Rectal smooth muscle tissue (tissue), 1 donor: Measurements from ENCODE around the gene LRRC26.

Experiments used
- H3K27ac ChIP-seq: one replicate; pipeline ENCODE4 v1.7.0; 2013; ENCODE audit warnings: low read depth, low read length, inconsistent platforms
- H3K27me3 ChIP-seq: one replicate; pipeline ENCODE4 v1.7.0; 2013; ENCODE audit warnings: low read length; ENCODE audit not compliant: control insufficient read depth, insufficient read depth
- H3K36me3 ChIP-seq: one replicate; pipeline ENCODE4 v1.7.0; 2013; ENCODE audit warnings: low read length; ENCODE audit not compliant: control insufficient read depth, insufficient read depth
- H3K4me1 ChIP-seq: one replicate; pipeline ENCODE4 v1.7.0; 2013; ENCODE audit warnings: low read length; ENCODE audit not compliant: control insufficient read depth, insufficient read depth
- H3K4me3 ChIP-seq: one replicate; pipeline ENCODE4 v1.7.0; 2013; ENCODE audit warnings: low read length
- H3K9ac ChIP-seq: one replicate; pipeline ENCODE4 v1.7.0; 2013; ENCODE audit warnings: low read length

The LRRC26 gene

GRCh38 chr9:137206602-137207001 lies 36.8 kb upstream of the LRRC26 start:
- Histone ChIP-seq H3K36me3 (no peaks in the 10 kb centered on the region), H3K9ac (no peak overlapping the region), H3K27me3 (no peaks in the 10 kb centered on the region), H3K4me3 (peak overlapping the region; percentile 89), H3K27ac (no peak overlapping the region), H3K4me1 (peaks cover 24% of the 10 kb centered on the region)

GRCh38 chr9:137205126-137206069 lies 35.5 kb upstream of the LRRC26 start, which contains the start of the genes NDOR1 and TMEM203:
NDOR1 (plus strand) TSS chr9:137205700; CDS start chr9:137205778, 78 bp downstream.
TMEM203 (minus strand) TSS chr9:137205648; CDS start chr9:137205414, 234 bp downstream.
- no peaks in the 10 kb centered on the region for H3K36me3 ChIP-seq
- H3K9ac ChIP-seq: peak within 1 kb of the TSS; percentile 81
- no peaks in the 10 kb centered on the region for H3K27me3 ChIP-seq
- peak within 1 kb of the TSS; percentile 89 for H3K4me3 ChIP-seq
- peaks cover 30% of the 10 kb centered on the region for H3K4me1 ChIP-seq
- peak within 1 kb of the TSS; percentile 79 for H3K27ac ChIP-seq

DNA sequence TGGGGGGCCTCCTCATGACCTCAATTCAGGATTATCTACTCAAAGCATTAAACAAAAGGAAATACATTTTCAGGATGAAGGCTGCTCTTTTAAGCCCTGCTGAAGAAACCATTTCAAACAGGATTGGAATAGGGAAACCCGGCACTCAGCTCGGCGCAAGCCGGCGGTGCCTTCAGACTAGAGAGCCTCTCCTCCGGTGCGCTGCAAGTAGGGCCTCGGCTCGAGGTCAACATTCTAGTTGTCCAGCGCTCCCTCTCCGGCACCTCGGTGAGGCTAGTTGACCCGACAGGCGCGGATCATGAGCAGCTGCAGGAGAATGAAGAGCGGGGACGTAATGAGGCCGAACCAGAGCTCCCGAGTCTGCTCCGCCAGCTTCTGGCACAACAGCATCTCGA lies 34.9 kb upstream of the LRRC26 start:
- H3K9ac ChIP-seq: peak overlapping the region; percentile 74
- no peaks in the 10 kb centered on the region for H3K36me3 ChIP-seq
- peak overlapping the region; percentile 89 for H3K4me3 ChIP-seq
- H3K27me3 ChIP-seq: no peaks in the 10 kb centered on the region
- H3K27ac ChIP-seq: peak overlapping the region; percentile 79
- H3K4me1 ChIP-seq: peaks cover 30% of the 10 kb centered on the region

GRCh38 chr9:137202966-137203365 lies 33.1 kb upstream of the LRRC26 start:
- Histone ChIP-seq H3K36me3 (no peaks in the 10 kb centered on the region), H3K27me3 (no peaks in the 10 kb centered on the region), H3K4me1 (peaks cover 34% of the 10 kb centered on the region), H3K9ac (no peak overlapping the region), H3K27ac (no peak overlapping the region), H3K4me3 (no peak overlapping the region)

GRCh38 chr9:137201205-137201868 lies 31.5 kb upstream of the LRRC26 start:
- H3K9ac ChIP-seq: peak overlapping the region; percentile 80
- peaks cover 28% of the 10 kb centered on the region for H3K4me1 ChIP-seq
- no peaks in the 10 kb centered on the region for H3K36me3 ChIP-seq
- no peaks in the 10 kb centered on the region for H3K27me3 ChIP-seq
- H3K4me3 ChIP-seq: peak overlapping the region; percentile 84
- H3K27ac ChIP-seq: peak overlapping the region; percentile 58

DNA sequence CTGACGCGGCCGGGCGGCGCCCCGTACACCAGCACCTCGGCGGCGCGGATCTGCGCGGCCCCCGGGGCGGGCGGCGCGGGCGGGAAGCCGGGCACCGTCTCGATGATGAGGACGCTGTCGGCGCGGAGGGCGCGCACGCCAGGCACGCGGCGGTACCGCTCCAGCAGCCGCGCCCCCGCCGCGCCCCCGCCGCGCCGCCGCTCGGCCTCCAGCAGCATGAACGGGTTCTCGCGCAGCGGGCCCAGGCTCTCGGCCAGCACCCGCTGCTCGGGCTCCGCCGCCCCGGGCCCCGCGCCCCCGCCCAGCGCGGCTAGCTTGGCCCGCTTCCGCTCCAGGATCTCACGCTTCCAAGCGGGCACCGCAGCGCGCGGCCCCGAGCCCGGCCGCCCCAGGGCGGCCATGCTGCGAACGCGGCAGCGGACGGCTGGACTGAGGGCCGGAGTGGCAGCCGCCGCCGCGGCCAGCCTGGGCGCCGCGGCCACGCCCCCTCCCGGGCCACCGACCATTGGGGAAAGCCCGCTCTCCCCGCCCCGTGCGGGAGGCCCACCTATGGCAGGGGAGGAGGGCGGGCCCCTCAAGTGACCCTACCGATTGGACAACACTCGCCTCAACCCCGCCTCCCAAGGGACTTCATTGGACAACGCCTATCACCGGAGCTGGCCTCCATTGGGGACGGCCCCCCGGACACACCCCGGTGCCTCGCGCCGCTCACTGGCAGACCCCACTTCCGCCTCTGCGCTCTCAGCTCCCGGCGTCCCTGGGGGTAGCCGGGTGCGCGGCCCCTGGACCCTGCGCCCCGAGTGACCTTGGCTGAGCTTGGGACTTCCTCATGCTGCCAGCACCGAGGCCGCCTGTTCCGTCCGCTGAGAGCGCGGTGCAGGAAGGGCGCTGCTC lies 30.7 kb upstream of the LRRC26 start, which contains the start of gene TPRN:
Gene TPRN (minus strand): TSS at position 431 of the 894 bp plus-strand sequence. CDS start 30 bp downstream, at position 401.
- H3K36me3 ChIP-seq: no peaks in the 10 kb centered on the region
- peak within 1 kb of the TSS; percentile 80 for H3K9ac ChIP-seq
- H3K4me1 ChIP-seq: peaks cover 23% of the 10 kb centered on the region
- H3K27ac ChIP-seq: peak within 1 kb of the TSS; percentile 58
- H3K4me3 ChIP-seq: peak within 1 kb of the TSS; percentile 84
- H3K27me3 ChIP-seq: no peaks in the 10 kb centered on the region

GRCh38 chr9:137199411-137200121 lies 29.7 kb upstream of the LRRC26 start:
- H3K4me1 ChIP-seq: peaks cover 20% of the 10 kb centered on the region
- no peak overlapping the region for H3K9ac ChIP-seq
- H3K4me3 ChIP-seq: peak overlapping the region; percentile 52
- H3K36me3 ChIP-seq: no peaks in the 10 kb centered on the region
- no peak overlapping the region for H3K27ac ChIP-seq
- H3K27me3 ChIP-seq: no peaks in the 10 kb centered on the region

- H3K36me3 ChIP-seq: no peaks in the 10 kb centered on the region
- peak overlapping the region; percentile 52 for H3K4me3 ChIP-seq
- H3K27ac ChIP-seq: no peak overlapping the region
- no peak overlapping the region for H3K9ac ChIP-seq
- H3K27me3 ChIP-seq: no peaks in the 10 kb centered on the region
- peaks cover 13% of the 10 kb centered on the region for H3K4me1 ChIP-seq
Measured at GRCh38 chr9:137198902-137199283, 29.0 kb upstream of the LRRC26 start.

- H3K27me3 ChIP-seq: no peaks in the 10 kb centered on the region
- H3K27ac ChIP-seq: no peak overlapping the region
- peaks cover 12% of the 10 kb centered on the region for H3K4me1 ChIP-seq
- no peaks in the 10 kb centered on the region for H3K36me3 ChIP-seq
- H3K9ac ChIP-seq: no peak overlapping the region
- peak overlapping the region; percentile 52 for H3K4me3 ChIP-seq
Measured at GRCh38 chr9:137198051-137198901, 28.4 kb upstream of the LRRC26 start.

DNA sequence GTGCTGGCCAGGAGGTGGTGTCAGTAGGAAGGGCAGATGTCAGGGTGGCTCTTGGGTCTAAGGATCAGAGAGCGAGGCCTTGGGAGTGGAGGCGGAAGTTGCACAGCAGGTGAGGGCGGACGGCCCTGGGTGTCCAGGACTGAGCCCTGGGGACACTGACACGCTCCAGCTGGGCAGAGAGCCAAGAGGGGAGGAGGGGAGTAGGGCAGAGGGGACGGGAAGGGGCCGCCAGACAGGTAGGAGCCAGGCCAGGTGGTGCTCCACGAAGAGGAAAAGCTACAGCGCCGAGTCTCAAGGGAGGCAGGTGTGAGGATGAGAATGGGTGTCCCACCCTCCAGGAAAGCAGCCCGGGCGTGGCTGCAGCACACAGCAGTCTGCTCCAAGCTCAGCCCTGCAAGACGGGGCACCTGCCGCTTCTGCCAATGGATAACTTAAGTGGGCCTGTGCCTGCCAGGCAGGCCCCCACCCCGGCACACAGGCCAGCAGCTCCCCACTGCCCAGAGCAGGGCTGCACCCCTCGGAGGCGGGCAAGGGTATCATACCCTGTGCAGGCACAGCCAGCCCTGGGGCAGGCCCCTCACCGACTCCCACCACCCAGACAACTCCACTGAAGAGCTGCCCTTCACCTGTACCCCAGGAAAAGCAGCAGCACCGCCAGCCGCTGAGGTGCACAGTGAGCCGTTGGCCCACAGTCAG lies 25.8 kb upstream of the LRRC26 start:
- Histone ChIP-seq H3K27me3 (no peaks in the 10 kb centered on the region), H3K27ac (no peak overlapping the region), H3K4me3 (peak overlapping the region; percentile 33), H3K9ac (no peak overlapping the region), H3K36me3 (peaks cover 11% of the 10 kb centered on the region), H3K4me1 (peaks cover 4% of the 10 kb centered on the region)
